Epithelial cell of esophagus (primary cell): ENCODE results near the gene CD163L1.

Experiments
- DNase-seq: peaks from one replicate; pipeline ENCODE4 v3.0.0; 2010; ENCODE audit warnings: low read depth
- H3K4me3 ChIP-seq: 2 replicates; pipeline ENCODE4 v1.5.1; 2011; ENCODE audit warnings: mild to moderate bottlenecking, low read length, control low read depth
- TF ChIP-seq, protein P1 (sequence below): IDR thresholded peaks from 2 replicates; pipeline ENCODE4 v1.5.1; 2011; ENCODE audit warnings: low read depth, mild to moderate bottlenecking, low read length, control low read depth, inconsistent platforms; ENCODE audit not compliant: insufficient read depth; ENCODE audit errors: missing control alignments

Gene CD163L1

DNA sequence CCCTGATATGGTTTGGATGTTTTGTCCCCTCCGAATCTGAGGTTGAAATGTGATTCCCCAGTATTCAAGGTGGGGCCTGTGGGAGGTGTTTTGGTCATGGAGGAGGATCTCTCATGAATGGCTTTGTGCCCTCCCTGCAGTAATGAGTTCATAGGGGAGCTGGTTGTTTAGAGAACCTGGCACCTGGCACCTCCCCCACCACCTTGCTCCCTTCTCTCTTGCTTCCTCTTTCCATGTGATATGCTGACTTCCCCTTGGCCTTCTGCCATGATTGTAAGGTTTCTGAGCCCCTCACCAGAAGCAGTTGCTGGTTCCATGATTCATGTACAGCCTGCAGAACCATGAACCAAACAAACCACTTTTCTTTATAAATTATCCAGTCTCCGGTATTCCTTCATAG lies 32.6 kb downstream of the CD163L1 start:
- no peak for DNase-seq
- TF ChIP-seq, protein P1, sequence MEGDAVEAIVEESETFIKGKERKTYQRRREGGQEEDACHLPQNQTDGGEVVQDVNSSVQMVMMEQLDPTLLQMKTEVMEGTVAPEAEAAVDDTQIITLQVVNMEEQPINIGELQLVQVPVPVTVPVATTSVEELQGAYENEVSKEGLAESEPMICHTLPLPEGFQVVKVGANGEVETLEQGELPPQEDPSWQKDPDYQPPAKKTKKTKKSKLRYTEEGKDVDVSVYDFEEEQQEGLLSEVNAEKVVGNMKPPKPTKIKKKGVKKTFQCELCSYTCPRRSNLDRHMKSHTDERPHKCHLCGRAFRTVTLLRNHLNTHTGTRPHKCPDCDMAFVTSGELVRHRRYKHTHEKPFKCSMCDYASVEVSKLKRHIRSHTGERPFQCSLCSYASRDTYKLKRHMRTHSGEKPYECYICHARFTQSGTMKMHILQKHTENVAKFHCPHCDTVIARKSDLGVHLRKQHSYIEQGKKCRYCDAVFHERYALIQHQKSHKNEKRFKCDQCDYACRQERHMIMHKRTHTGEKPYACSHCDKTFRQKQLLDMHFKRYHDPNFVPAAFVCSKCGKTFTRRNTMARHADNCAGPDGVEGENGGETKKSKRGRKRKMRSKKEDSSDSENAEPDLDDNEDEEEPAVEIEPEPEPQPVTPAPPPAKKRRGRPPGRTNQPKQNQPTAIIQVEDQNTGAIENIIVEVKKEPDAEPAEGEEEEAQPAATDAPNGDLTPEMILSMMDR: no peak
- H3K4me3 ChIP-seq: no peak overlapping the region

DNA sequence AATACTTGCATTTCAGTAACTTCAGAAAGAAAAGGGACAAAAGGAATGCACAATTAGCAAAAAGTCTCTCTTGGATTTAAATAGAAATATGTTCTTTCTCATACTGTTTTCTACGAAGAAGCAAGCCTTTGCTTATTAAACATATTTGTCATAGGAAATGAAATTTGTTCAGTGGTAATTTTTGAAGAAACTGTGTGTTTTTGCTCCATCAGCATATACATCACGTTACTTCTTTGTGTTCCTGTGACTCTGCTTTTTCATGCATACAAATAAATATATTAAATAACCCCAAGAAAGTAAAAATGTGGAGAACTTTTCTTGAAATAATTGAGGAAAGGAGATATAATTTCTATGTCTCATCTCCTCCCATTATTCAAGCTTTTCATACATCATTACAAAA lies 39.7 kb downstream of the CD163L1 start:
- TF ChIP-seq, protein P1: no peak
- no peak overlapping the region for H3K4me3 ChIP-seq
- no peak for DNase-seq

DNA sequence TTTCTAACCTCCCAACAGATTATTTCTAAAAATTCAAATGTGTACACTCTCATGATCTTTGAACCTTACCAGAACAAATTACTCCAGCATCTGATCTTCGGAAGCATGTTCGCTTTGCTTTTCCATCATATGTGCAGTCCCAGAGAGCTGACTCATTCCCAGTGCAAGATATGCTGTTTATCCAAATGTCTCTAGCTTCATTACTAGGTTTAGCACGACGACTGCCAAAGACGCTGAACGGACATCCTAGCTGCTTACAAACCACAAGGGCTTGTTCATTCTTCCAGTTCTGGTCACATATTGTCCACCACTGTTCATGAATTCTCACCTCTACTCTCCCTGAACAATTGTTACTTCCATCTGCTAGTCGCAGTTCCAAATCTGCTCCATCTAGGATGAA lies 40.5 kb downstream of the CD163L1 start:
- TF ChIP-seq, protein P1: no peak
- no peak overlapping the region for H3K4me3 ChIP-seq
- no peak for DNase-seq

DNA sequence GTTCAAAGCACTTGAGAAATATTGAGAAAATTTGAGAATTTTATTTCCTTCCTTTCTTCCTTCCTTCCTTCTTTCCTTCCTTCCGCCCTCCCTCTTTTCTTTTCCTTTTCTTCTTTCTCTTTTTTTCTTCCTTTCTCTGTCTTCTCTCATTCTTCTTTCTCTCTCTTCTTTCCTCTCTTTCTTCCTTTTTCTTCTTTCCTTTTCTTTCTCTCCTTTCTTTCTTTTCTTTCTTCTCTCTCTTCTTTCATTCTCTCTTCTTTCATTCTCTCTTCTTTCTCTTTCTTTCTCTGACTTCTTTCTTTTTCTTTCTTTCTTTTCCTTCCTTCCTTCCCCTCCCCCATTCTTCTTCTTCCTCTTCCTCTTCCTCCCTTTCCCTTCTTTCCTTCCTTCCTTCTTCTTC lies 44.9 kb downstream of the CD163L1 start:
- DNase-seq: no peak
- no peak overlapping the region for H3K4me3 ChIP-seq
- TF ChIP-seq, protein P1: no peak

DNA sequence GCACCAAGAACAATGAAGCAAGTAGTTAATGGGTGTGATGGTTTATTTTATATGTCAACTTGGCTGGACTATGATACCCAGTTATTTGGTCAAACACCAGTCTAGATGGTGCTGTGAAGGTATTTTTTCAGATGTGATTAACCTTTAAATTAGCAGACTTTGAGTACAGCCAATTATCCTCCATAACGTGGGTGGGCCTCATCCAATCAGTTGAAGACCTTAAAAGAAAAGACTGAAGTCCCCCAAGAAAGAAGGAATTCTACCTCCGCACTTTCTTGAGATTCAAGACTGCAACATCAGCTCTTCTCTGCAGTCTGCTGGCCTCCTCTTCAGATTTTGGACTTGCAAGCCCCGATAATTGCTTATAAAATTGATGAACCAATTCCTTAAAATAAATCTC lies 47.5 kb downstream of the CD163L1 start:
- TF ChIP-seq, protein P1: no peak
- DNase-seq: no peak
- H3K4me3 ChIP-seq: no peak overlapping the region

DNA sequence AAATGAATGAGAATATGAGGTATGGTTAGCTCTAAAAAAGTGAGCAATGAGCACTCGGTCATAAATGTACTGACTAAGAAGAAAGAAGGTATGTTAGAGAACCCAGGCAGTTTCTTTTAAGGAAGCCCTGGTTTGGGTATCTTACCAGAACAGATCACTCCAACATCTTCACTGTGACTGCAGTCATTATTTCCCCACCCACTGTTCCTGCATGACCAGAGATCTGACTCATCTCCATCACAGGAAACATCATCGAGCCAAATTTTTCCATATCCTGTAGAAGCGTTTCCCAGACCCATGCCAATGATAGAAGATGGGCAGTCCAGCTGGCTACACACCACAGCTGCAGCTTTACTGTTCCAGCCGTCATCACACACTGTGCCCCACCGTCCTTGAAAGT lies 48.0 kb downstream of the CD163L1 start:
- DNase-seq: peak; percentile 24
- no peak overlapping the region for H3K4me3 ChIP-seq
- TF ChIP-seq, protein P1: no peak

DNA sequence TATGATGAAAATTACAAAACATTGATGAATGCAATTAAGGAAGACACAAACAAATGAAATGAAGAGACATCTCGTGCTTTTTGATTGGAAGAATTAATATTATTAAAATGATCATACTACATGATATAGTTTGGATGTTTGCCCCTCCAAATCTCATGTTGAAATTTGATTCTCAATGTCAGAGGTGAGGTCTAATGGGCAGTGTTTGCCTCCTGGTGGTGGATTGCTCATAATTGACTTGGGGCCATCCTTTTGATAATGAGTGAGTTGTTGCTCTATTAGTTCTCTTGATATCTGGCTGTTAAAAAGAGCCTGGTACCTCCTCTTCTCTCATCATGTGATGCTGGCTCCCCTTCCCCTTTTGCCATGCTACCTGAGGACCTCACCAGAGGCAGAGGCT lies 56.7 kb downstream of the CD163L1 start:
- no peak for DNase-seq
- TF ChIP-seq, protein P1: no peak
- no peak overlapping the region for H3K4me3 ChIP-seq
